ENCODE measurements around the gene KIF16B. TPM values are rescaled to one million over a fixed set of nuclear protein-coding genes. Genes with fewer than 3 reads are reported as not detected.

KIF16B gene
- total and polyA plus RNA-seq, 4 donors = 5.9 to 20.3 (median 9.6) TPM

DNA sequence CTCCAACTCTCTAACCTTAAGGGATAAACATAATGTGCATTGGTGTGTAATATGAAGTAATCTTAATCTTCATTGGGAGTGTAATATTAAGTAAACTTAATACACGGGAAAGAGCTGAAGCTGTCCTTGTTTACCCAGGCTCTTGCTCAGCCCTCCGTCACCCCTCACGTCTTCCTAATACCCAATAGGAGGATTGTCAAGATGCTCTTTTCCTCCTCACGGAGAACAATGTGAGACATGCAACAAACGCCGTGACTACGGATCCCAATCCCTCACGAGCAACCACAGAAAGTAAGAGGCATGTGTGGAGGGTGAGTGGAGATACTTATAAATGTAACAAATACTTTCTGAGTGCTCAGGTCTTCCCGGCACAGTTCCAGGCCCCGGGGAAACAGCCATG, 11.0 kb downstream of the KIF16B start:
- H3K27ac ChIP-seq (ENCODE audit: low read depth in 1 of 2, low read length in 1 of 2) = no peak overlapping the region
- no peak for ATAC-seq (ENCODE audit: insufficient read depth, low FRiP score)
- H3K27me3 ChIP-seq (ENCODE audit: control insufficient read depth in 3 of 3, insufficient read depth in 3 of 3, low read length in 2 of 3) = no peaks in the 10 kb centered on the region
- no peaks in the 10 kb centered on the region for H3K4me1 ChIP-seq (ENCODE audit: control insufficient read depth in 5 of 5, insufficient read depth in 5 of 5, low read length in 5 of 5)
- no peak overlapping the region for H3K9ac ChIP-seq (ENCODE audit: insufficient read depth in 1 of 2, low read length in 2 of 2)
- H3K36me3 ChIP-seq (ENCODE audit: control insufficient read depth in 4 of 4, insufficient read depth in 4 of 4, low read length in 4 of 4) = no peaks in the 10 kb centered on the region
- WGBS, 2 donors = 78 to 88% methylated on average over 10 of the region's 10 CpGs
- H3K9me3 ChIP-seq (ENCODE audit: control insufficient read depth in 4 of 4, insufficient read depth in 3 of 4, low read length in 3 of 4) = no peaks in the 10 kb centered on the region
- TF ChIP-seq, protein P1, sequence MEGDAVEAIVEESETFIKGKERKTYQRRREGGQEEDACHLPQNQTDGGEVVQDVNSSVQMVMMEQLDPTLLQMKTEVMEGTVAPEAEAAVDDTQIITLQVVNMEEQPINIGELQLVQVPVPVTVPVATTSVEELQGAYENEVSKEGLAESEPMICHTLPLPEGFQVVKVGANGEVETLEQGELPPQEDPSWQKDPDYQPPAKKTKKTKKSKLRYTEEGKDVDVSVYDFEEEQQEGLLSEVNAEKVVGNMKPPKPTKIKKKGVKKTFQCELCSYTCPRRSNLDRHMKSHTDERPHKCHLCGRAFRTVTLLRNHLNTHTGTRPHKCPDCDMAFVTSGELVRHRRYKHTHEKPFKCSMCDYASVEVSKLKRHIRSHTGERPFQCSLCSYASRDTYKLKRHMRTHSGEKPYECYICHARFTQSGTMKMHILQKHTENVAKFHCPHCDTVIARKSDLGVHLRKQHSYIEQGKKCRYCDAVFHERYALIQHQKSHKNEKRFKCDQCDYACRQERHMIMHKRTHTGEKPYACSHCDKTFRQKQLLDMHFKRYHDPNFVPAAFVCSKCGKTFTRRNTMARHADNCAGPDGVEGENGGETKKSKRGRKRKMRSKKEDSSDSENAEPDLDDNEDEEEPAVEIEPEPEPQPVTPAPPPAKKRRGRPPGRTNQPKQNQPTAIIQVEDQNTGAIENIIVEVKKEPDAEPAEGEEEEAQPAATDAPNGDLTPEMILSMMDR (IDR thresholded peaks at IDR 0.05; ENCODE audit: control extremely low read depth, extremely low read depth) = no peak
- DNase-seq = no peak
- no peak overlapping the region for H3K4me3 ChIP-seq

- WGBS, 2 donors = 81 to 88% methylated on average over 9 of the region's 9 CpGs
- Histone ChIP-seq H3K27me3 (ENCODE audit: control insufficient read depth in 3 of 3, insufficient read depth in 3 of 3, low read length in 2 of 3) (no peaks in the 10 kb centered on the region), H3K4me1 (ENCODE audit: control insufficient read depth in 5 of 5, insufficient read depth in 5 of 5, low read length in 5 of 5) (peaks cover 0 to 5% (median 1%) of the 10 kb centered on the region in 5 donors), H3K9ac (ENCODE audit: insufficient read depth in 1 of 2, low read length in 2 of 2) (no peak overlapping the region), H3K36me3 (ENCODE audit: control insufficient read depth in 4 of 4, insufficient read depth in 4 of 4, low read length in 4 of 4) (no peaks in the 10 kb centered on the region), H3K9me3 (ENCODE audit: control insufficient read depth in 4 of 4, insufficient read depth in 3 of 4, low read length in 3 of 4) (no peaks in the 10 kb centered on the region), H3K27ac (ENCODE audit: low read depth in 1 of 2, low read length in 1 of 2) (no peak overlapping the region), H3K4me3 (no peak overlapping the region)
- DNase-seq (no peak), ATAC-seq (ENCODE audit: insufficient read depth, low FRiP score) (no peak)
- TF ChIP-seq, protein P1 (IDR thresholded peaks at IDR 0.05; ENCODE audit: control extremely low read depth, extremely low read depth) = no peak
These were observed 12.6 kb downstream of the KIF16B start for GRCh38 chr20:16560661-16561060.

- peaks cover 0 to 5% (median 1%) of the 10 kb centered on the region in 5 donors for H3K4me1 ChIP-seq (ENCODE audit: control insufficient read depth in 5 of 5, insufficient read depth in 5 of 5, low read length in 5 of 5)
- ATAC-seq (ENCODE audit: insufficient read depth, low FRiP score) (no peak), DNase-seq (no peak)
- no peak overlapping the region for H3K9ac ChIP-seq (ENCODE audit: insufficient read depth in 1 of 2, low read length in 2 of 2)
- no peak overlapping the region for H3K4me3 ChIP-seq
- H3K27ac ChIP-seq (ENCODE audit: low read depth in 1 of 2, low read length in 1 of 2) = no peak overlapping the region
- no peaks in the 10 kb centered on the region for H3K9me3 ChIP-seq (ENCODE audit: control insufficient read depth in 4 of 4, insufficient read depth in 3 of 4, low read length in 3 of 4)
- TF ChIP-seq, protein P1 (IDR thresholded peaks at IDR 0.05; ENCODE audit: control extremely low read depth, extremely low read depth) = no peak
- H3K27me3 ChIP-seq (ENCODE audit: control insufficient read depth in 3 of 3, insufficient read depth in 3 of 3, low read length in 2 of 3) = no peaks in the 10 kb centered on the region
- H3K36me3 ChIP-seq (ENCODE audit: control insufficient read depth in 4 of 4, insufficient read depth in 4 of 4, low read length in 4 of 4) = no peaks in the 10 kb centered on the region
- 97 to 98% methylated on average over 2 of the region's 2 CpGs for WGBS, 2 donors
These were observed 13.0 kb downstream of the KIF16B start for GRCh38 chr20:16560216-16560615.

- 95 to 97% methylated on average over 5 of the region's 5 CpGs for WGBS, 2 donors
- H3K36me3 ChIP-seq (ENCODE audit: control insufficient read depth in 4 of 4, insufficient read depth in 4 of 4, low read length in 4 of 4) = no peaks in the 10 kb centered on the region
- H3K9ac ChIP-seq (ENCODE audit: insufficient read depth in 1 of 2, low read length in 2 of 2) = no peak overlapping the region
- peaks cover 0 to 8% (median 5%) of the 10 kb centered on the region in 5 donors for H3K4me1 ChIP-seq (ENCODE audit: control insufficient read depth in 5 of 5, insufficient read depth in 5 of 5, low read length in 5 of 5)
- no peaks in the 10 kb centered on the region for H3K9me3 ChIP-seq (ENCODE audit: control insufficient read depth in 4 of 4, insufficient read depth in 3 of 4, low read length in 3 of 4)
- no peak overlapping the region for H3K27ac ChIP-seq (ENCODE audit: low read depth in 1 of 2, low read length in 1 of 2)
- H3K4me3 ChIP-seq = no peak overlapping the region
- no peaks in the 10 kb centered on the region for H3K27me3 ChIP-seq (ENCODE audit: control insufficient read depth in 3 of 3, insufficient read depth in 3 of 3, low read length in 2 of 3)
- no peak for DNase-seq
- no peak for ATAC-seq (ENCODE audit: insufficient read depth, low FRiP score)
- TF ChIP-seq, protein P1 (IDR thresholded peaks at IDR 0.05; ENCODE audit: control extremely low read depth, extremely low read depth) = no peak
These were observed 16.9 kb downstream of the KIF16B start for GRCh38 chr20:16556301-16556700.
